Measurements from ENCODE around the gene ASPDH. TPM values are rescaled to one million over a fixed set of nuclear protein-coding genes. Genes with fewer than 3 reads are reported as not detected.

ASPDH gene
- total RNA-seq, 1 donor from 2014 or later = not detected

- TF ChIP-seq EZH2 (IDR thresholded peaks at IDR 0.05; ENCODE audit: insufficient read depth, low read length) (no peak), CTCF (IDR thresholded peaks at IDR 0.05; ENCODE audit: insufficient read depth, low read depth, low read length) (no peak)
- no peak for FAIRE-seq
- Histone ChIP-seq H3K9me3 (ENCODE audit: insufficient read depth, low read depth, low read length) (no peaks in the 10 kb centered on the region), H3K27me3 (ENCODE audit: insufficient read depth, low read length) (peaks cover 4% of the 10 kb centered on the region), H4K20me1 (ENCODE audit: insufficient read depth, low read length) (no peaks in the 10 kb centered on the region), H3K9ac (ENCODE audit: low read length) (no peak overlapping the region), H3K79me2 (ENCODE audit: insufficient read depth, low read length) (no peaks in the 10 kb centered on the region), H3K4me3 (ENCODE audit: insufficient read depth, low read depth, low read length) (no peak overlapping the region), H2AFZ (ENCODE audit: low read depth, low read length) (no peak overlapping the region), H3K4me2 (ENCODE audit: low read length) (no peak overlapping the region), H3K27ac (ENCODE audit: low read depth, low read length) (no peak overlapping the region), H3K36me3 (ENCODE audit: insufficient read depth, low read length) (no peaks in the 10 kb centered on the region), H3K4me1 (ENCODE audit: insufficient read depth, low read length) (no peaks in the 10 kb centered on the region)
- DNase-seq (ENCODE audit: low read depth) = no peak
- H3K27me3 Mint-ChIP-seq (ENCODE audit: low read depth, unreplicated experiment) = no peaks in the 10 kb centered on the region
- peaks cover 11% of the 10 kb centered on the region for H3K9me3 Mint-ChIP-seq (ENCODE audit: unreplicated experiment)
- H3K4me1 Mint-ChIP-seq (ENCODE audit: low read depth, unreplicated experiment) = no peaks in the 10 kb centered on the region
- no peak overlapping the region for H3K4me3 Mint-ChIP-seq (ENCODE audit: unreplicated experiment)
- H3K36me3 Mint-ChIP-seq (ENCODE audit: low read depth, unreplicated experiment) = no peaks in the 10 kb centered on the region
- no peak overlapping the region for H3K27ac Mint-ChIP-seq (ENCODE audit: unreplicated experiment)
Measured at GRCh38 chr19:50501568-50502475, 11.9 kb downstream of the ASPDH start.

GRCh38 chr19:50501186-50501567 lies 12.5 kb downstream of the ASPDH start:
- H3K9me3 ChIP-seq (ENCODE audit: insufficient read depth, low read depth, low read length) = no peaks in the 10 kb centered on the region
- no peak for FAIRE-seq

More at GRCh38 chr19:50501186-50501567, 12.5 kb downstream of the ASPDH start:
- TF ChIP-seq EZH2 (IDR thresholded peaks at IDR 0.05; ENCODE audit: insufficient read depth, low read length) = no peak
- TF ChIP-seq CTCF (IDR thresholded peaks at IDR 0.05; ENCODE audit: insufficient read depth, low read depth, low read length) = no peak
- no peaks in the 10 kb centered on the region for H3K36me3 Mint-ChIP-seq (ENCODE audit: low read depth, unreplicated experiment)
- Histone ChIP-seq H2AFZ (ENCODE audit: low read depth, low read length) (no peak overlapping the region), H3K4me2 (ENCODE audit: low read length) (no peak overlapping the region), H3K79me2 (ENCODE audit: insufficient read depth, low read length) (no peaks in the 10 kb centered on the region), H3K9ac (ENCODE audit: low read length) (no peak overlapping the region), H4K20me1 (ENCODE audit: insufficient read depth, low read length) (no peaks in the 10 kb centered on the region), H3K27me3 (ENCODE audit: insufficient read depth, low read length) (peaks cover 4% of the 10 kb centered on the region), H3K4me3 (ENCODE audit: insufficient read depth, low read depth, low read length) (no peak overlapping the region), H3K27ac (ENCODE audit: low read depth, low read length) (no peak overlapping the region), H3K36me3 (ENCODE audit: insufficient read depth, low read length) (no peaks in the 10 kb centered on the region), H3K4me1 (ENCODE audit: insufficient read depth, low read length) (no peaks in the 10 kb centered on the region)
- H3K9me3 Mint-ChIP-seq (ENCODE audit: unreplicated experiment) = peaks cover 11% of the 10 kb centered on the region
- H3K27me3 Mint-ChIP-seq (ENCODE audit: low read depth, unreplicated experiment) = no peaks in the 10 kb centered on the region
- H3K27ac Mint-ChIP-seq (ENCODE audit: unreplicated experiment) = no peak overlapping the region
- no peak overlapping the region for H3K4me3 Mint-ChIP-seq (ENCODE audit: unreplicated experiment)
- DNase-seq (ENCODE audit: low read depth) = no peak
- no peaks in the 10 kb centered on the region for H3K4me1 Mint-ChIP-seq (ENCODE audit: low read depth, unreplicated experiment)

Measured in astrocyte (in vitro differentiated cells and primary cell).